HT-29 (cell line): ENCODE results near the gene DDX6. TPM values are rescaled to one million over a fixed set of nuclear protein-coding genes. Genes with fewer than 3 reads are reported as not detected.
"Not testable (repeated sequence)": the region's sequence is repeated elsewhere in the genome, so short reads cannot be mapped to it uniquely, and the experiment has no call there.

ENCODE experiments used
- DNase-seq: peaks from one replicate; pipeline ENCODE4 v3.0.0-alpha.2; 2015; ENCODE audit warnings: low spot score
- total RNA-seq: library from RNA; depleted of rRNA; stranded (reverse); fragments of >200 nt; shearing (Covaris generic); gene quantifications from 2 replicates; pipeline ENCODE4 v1.2.3, GENCODE V29; 2014

Gene DDX6
- total RNA-seq, 1 experiment from 2014 or later: 30.5 TPM

- no peak for DNase-seq
Measured at GRCh38 chr11:118791961-118792569, 1.1 kb upstream of the DDX6 start.

DNA sequence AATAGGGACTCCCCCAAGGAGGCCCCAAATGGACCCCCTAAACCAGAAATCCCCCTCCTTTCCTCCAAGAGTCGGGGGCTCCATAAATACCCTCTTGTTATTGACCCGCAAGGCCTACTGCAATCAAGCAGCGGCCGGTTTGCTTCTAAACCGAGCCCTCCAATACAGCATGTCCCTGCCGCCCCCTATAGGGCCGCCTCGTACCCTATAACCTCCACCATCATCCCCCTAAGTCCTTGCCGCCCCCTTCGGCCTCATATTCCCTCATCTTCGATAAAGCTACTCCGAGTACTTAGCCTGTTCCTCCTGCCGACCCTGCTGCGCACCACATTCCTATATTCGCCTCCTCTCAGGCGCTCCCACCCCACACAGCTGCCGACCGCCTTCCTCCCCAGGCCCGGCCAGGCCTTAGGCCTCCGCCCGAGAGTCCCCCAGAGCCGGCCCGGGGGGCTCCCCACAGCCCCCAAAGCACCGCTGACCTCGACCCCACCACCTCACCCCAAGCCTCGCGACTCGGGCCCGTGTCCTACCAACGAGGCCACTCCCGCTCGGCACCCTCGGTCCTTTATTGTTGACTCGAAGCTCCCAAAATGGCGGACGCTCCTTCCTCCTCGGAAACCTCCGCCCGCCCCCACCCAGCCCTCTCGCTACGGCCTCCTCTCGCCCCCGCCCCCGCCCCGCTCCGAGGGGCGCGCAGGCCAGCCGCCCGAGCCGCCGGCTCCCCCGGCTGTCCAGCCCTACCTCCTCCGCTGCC is 430 bp downstream of the DDX6 start:
- DNase-seq: peak; percentile 71

- peak; percentile 33 for DNase-seq
Measured at GRCh38 chr11:118789501-118790356, 1.2 kb downstream of the DDX6 start.

DNA sequence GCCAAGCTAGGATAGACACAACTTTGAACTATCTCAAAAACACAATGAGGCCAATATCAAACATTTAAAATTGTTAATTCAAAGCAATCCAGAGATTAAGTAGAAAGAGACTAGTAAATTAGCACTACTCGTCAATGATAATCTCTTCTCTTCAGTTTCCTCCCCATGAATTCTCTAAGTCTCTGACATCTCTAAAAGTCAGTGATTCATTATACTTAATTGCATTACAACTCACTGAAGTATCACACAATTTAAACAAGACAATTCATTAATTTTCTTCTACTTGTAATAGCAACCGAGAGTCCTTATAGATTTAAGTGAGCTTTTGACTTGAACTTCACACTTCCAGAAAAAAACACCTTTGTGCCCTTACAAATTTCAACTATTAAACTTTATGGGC is 4.3 kb downstream of the DDX6 start:
- DNase-seq: no peak

GRCh38 chr11:118785362-118785761 is 5.6 kb downstream of the DDX6 start:
- DNase-seq: no peak

DNA sequence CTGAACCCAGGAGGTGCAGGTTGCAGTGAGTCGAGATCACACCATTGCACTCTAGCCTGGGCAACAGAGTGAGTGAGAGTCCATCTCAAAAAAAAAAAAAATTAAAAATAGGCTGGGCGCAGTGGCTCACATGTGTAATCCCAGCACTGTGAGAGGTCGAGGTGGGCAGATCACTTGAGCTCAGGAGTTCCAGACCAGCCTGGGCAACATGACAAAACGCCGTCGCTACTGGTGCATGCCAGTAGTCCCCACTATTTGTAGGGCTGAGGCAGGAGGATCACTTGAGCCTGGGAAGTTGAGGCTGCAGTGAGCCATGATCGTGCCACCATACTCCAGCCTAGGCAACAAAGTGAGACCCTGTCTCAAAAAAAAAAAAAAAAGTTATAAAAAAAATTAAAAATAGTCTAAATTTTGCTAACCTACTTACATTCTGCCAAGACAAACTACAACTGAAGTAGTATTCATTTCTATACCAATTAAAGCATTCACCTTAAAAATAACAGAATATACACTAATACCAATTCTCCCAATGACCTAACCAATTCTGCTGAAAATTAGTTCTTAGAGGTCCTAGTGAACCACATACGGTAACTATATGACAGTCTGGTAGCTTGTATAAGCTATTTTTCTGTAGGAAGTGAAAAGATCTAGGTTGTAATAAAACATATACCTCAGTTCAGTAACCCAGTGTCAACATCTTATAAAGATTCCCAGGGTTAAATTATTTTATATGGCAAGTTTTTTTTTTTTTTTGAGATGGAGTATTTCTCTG is 7.1 kb downstream of the DDX6 start:
- DNase-seq: no peak

DNA sequence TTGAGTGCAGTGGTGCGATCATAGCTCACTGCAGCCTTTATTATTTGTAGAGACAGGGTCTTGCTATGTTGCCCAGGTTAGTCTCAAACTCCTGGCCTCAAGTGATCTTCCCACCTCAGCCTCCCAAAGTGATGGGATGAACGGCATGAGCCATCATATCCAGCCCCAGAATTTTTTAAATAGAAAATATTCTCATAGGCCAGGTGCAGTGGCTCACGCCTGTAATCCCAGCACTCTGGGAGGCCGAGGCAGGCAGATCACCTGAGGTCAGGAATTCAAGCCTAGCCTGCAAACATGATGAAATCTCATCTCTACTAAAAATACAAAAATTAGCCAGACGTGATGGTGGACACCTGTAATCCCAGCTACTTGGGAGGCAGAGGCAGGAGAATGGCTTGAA is 7.6 kb downstream of the DDX6 start:
- not testable (repeated sequence) for DNase-seq

- no peak for DNase-seq
Measured at GRCh38 chr11:118778898-118779297, 12.1 kb downstream of the DDX6 start.

- no peak for DNase-seq
Measured at GRCh38 chr11:118774032-118774431, 16.9 kb downstream of the DDX6 start.

- DNase-seq: no peak
Measured at GRCh38 chr11:118771547-118772288, 19.2 kb downstream of the DDX6 start.

DNA sequence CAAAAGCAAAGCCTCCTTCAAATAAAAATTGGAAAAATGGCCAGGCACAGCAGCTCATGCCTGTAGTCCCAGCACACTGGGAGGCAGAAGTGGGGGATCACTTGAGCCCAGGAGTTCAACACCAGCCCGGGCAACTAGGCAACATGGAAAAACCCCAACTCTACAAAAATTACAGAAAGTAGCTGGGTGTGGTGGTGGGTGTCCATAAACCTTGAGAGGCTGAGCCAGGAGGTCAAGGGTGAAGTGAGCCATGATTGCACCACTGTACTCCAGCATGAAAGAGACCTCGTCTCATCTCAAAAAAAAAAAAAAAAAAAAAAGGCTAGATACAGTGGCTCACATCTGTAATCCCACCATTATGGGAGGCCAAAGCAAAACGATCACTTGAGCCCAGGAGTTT is 22.3 kb downstream of the DDX6 start:
- DNase-seq: no peak

DNA sequence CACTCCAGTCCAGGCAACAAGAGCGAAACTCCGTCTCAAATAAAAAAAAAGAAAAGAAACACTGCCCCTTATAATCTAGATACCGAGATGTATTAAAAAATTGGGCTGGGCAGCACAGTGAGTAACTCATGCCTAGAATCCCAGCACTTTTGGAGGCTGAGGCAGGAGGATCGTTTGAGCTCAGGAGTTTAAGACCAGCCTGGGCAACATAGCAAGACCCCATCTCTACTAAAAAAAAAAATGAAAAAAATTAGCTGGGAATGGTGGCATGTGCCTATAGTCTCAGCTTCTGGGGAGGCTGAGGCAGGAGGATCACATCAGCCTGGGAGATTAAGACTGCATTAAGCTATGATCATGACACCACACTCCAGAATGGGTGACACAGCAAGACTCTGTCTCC is 24.9 kb downstream of the DDX6 start:
- DNase-seq: no peak

- peak; percentile 29 for DNase-seq
Measured at GRCh38 chr11:118765095-118765691, 25.8 kb downstream of the DDX6 start.

DNA sequence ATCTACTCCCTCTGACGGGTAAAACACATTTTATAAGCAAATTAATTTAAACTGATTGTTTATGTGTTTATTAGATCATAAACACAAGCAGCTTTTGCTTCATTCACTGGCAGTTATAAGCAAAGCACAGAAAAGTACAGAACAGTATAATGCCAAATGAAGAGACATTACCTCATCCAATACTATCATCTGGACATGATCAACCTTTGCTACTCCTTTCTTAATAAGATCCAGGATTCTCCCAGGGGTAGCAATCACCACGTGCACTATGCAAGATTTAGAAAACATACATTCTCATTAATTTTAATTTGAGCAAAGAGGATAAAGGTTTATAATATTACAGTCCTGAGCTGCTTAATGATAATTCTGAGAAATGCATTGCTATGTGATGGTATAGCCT is 27.9 kb downstream of the DDX6 start:
- DNase-seq: no peak

DNA sequence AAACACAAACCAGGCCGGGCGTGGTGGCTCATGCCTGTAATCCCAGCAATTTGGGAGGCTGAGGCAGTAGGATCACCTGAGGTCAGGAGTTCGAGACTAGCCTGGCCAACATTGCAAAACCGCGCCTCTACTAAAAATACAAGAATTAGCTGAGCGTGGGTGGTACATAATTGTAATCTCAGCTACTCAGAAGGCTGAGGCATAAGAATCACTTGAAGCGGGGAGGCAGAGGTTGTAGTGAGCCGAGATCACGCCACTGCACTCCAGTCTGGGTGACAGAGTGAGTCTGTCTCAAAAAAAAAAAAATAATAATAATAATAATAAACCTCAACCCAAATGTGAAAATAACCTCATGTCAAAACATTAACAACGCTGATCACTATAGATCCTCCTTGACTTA is 29.0 kb downstream of the DDX6 start:
- DNase-seq: not testable (repeated sequence)

- DNase-seq: no peak
Measured at GRCh38 chr11:118757876-118758399, 33.0 kb downstream of the DDX6 start.

GRCh38 chr11:118752654-118753053 is 38.3 kb downstream of the DDX6 start:
- DNase-seq: no peak

GRCh38 chr11:118749429-118749828 is 41.5 kb downstream of the DDX6 start:
- DNase-seq: no peak

- no peak for DNase-seq
Measured at GRCh38 chr11:118748056-118748455, 42.9 kb downstream of the DDX6 start.

DNA sequence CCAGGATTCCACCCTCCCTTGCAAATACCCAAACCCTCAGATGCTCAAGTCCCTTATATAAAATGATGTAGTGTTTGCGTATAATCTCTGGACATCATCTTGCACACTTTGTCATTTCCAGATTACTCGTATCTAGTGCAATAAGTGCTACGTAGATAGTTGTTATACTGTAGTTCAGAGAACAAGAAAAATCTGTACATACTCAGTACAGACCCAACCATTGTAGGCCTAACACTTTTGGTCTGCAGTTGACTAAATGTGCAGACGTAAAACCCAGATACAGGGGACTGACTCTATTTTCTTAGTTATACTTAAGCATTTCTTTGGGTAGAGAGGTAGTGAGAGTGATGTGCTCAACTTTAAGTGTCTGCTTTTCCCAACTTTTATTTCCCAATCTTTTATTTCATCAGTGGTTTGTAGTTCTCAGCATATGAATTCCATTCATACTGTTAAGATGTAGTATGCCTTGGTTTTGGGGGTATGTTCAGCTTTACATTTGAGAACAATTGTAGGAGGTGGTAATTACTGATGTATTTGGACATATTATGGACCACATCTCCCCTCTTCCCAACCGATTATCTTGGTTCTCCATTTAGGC is 43.9 kb downstream of the DDX6 start:
- DNase-seq: peak; percentile 8
